B cell (primary cell): ENCODE results near the gene ABCC1. TPM values are rescaled to one million over a fixed set of nuclear protein-coding genes. Genes with fewer than 3 reads are reported as not detected.

Experiments
- ATAC-seq: fragments of 200-7000 bp; cut with Tn5 transposase; one replicate; pipeline ENCODE4 v1.10.0; 2021; ENCODE audit warnings: low read depth, mild to moderate bottlenecking, moderate number of reproducible peaks, moderate library complexity
- CTCF ChIA-PET: fragments of 350-600 bp; sonication (Branson Sonifier 250); formaldehyde crosslinking; loops from one replicate; lab custom pipeline; 2021; ENCODE audit warnings: antibody characterized with exemption, inconsistent platforms; lab: Charles Lee
- POLR2A ChIA-PET: fragments of 350-600 bp; sonication (Branson Sonifier 250); formaldehyde crosslinking; loops from one replicate; lab custom pipeline; 2021; ENCODE audit warnings: antibody characterized with exemption; lab: Charles Lee
- DNase-seq: peaks from one replicate; pipeline ENCODE4 v3.0.0; 2013
- H2AFZ ChIP-seq: 2 replicates; pipeline ENCODE4 v1.6.1; 2012; ENCODE audit warnings: mild to moderate bottlenecking, low read depth, low read length; ENCODE audit not compliant: insufficient read depth, poor library complexity, severe bottlenecking
- H3K27ac ChIP-seq, 2 donors: 1 replicate in 1 of 2; 2 replicates in 1 of 2; pipeline ENCODE4 v1.5.1; 2012 to 2013; ENCODE audit warnings: low read length in 2 of 2, mild to moderate bottlenecking in 2 of 2, moderate library complexity in 1 of 2
- H3K27me3 ChIP-seq, 4 experiments: fragments of 200-600 bp in 1 of 4; sonication (generic) in 1 of 4; replicated peaks in 1 of 4; 1 replicate in 2 of 4; 2 replicates in 2 of 4; pipeline versions ENCODE4 v1.6.1 to v1.7.0; 2013 to 2016; ENCODE audit warnings: low read length in 3 of 4, mild to moderate bottlenecking in 2 of 4, mixed read lengths in 1 of 4, moderate library complexity in 1 of 4; ENCODE audit not compliant: insufficient read depth in 4 of 4, control insufficient read depth in 3 of 4; ENCODE audit errors: control extremely low read depth in 1 of 4
- H3K36me3 ChIP-seq, 2 experiments: replicated peaks in 1 of 2; 1 replicate in 1 of 2; 2 replicates in 1 of 2; pipeline versions ENCODE4 v1.6.1 to v1.7.1; 2013; ENCODE audit warnings: low read length in 1 of 2; ENCODE audit not compliant: insufficient read depth in 2 of 2, control insufficient read depth in 1 of 2; ENCODE audit errors: control extremely low read depth in 1 of 2, extremely low read depth in 1 of 2
- H3K4me1 ChIP-seq, 2 donors: fragments of 200-600 bp in 1 of 2; sonication (generic) in 1 of 2; 1 replicate in 1 of 2; 2 replicates in 1 of 2; pipeline versions ENCODE4 v1.5.1 to v1.6.1; 2013 to 2017; ENCODE audit warnings: low read length in 2 of 2; ENCODE audit not compliant: control insufficient read depth in 2 of 2, insufficient read depth in 2 of 2
- H3K4me2 ChIP-seq: replicated peaks from 2 replicates; pipeline ENCODE3; 2012; ENCODE audit warnings: mild to moderate bottlenecking, low read depth, low read length; ENCODE audit not compliant: poor library complexity, severe bottlenecking
- H3K4me3 ChIP-seq, 5 experiments: fragments of 200-600 bp in 1 of 5; sonication (generic) in 1 of 5; 1 replicate in 3 of 5; 2 replicates in 2 of 5; pipeline versions ENCODE4 v1.5.1 to v1.7.0; 2011 to 2016; ENCODE audit warnings: low read length in 4 of 5, mild to moderate bottlenecking in 4 of 5, low read depth in 2 of 5, control low read depth in 1 of 5, moderate library complexity in 1 of 5; ENCODE audit not compliant: insufficient read depth in 1 of 5; ENCODE audit errors: control extremely low read depth in 1 of 5, extremely low read depth in 1 of 5
- H3K79me2 ChIP-seq: fragments of 200-600 bp; sonication (generic); one replicate; pipeline ENCODE4 v1.6.0; 2016; ENCODE audit warnings: low read length; ENCODE audit not compliant: control insufficient read depth, insufficient read depth
- H3K9ac ChIP-seq: fragments of 200-600 bp; sonication (generic); 2 replicates; pipeline ENCODE4 v1.6.1; 2017; ENCODE audit warnings: mild to moderate bottlenecking, low read length, moderate library complexity
- H3K9me3 ChIP-seq, 3 donors: one replicate each; pipeline versions ENCODE4 v1.6.1 to v1.7.1; 2013; ENCODE audit warnings: low read length in 2 of 3; ENCODE audit not compliant: control insufficient read depth in 2 of 3, insufficient read depth in 1 of 3; ENCODE audit errors: control extremely low read depth in 1 of 3
- H4K20me1 ChIP-seq: 2 replicates; pipeline ENCODE4 v1.6.0; 2012; ENCODE audit warnings: mild to moderate bottlenecking, low read length; ENCODE audit not compliant: insufficient read depth, control insufficient read depth, poor library complexity, severe bottlenecking
- H3K27ac Mint-ChIP-seq: one replicate; pipeline ENCODE4 v1.8.0; 2021; ENCODE audit warnings: mixed read lengths
- H3K27me3 Mint-ChIP-seq: one replicate; pipeline ENCODE4 v1.8.0; 2021; ENCODE audit warnings: mixed read lengths
- H3K4me1 Mint-ChIP-seq: one replicate; pipeline ENCODE4 v1.8.0; 2021; ENCODE audit warnings: mixed read lengths
- H3K4me3 Mint-ChIP-seq: one replicate; pipeline ENCODE4 v1.8.0; 2021; ENCODE audit warnings: mixed read lengths
- H3K9me3 Mint-ChIP-seq: one replicate; pipeline ENCODE4 v1.8.0; 2022; ENCODE audit warnings: mixed read lengths; ENCODE audit not compliant: insufficient read depth
- EZH2 ChIP-seq: IDR thresholded peaks from 2 replicates; pipeline ENCODE4 v1.6.1; 2012; ENCODE audit warnings: borderline replicate concordance, low read depth, mild to moderate bottlenecking, moderate library complexity, low read length; ENCODE audit not compliant: insufficient read depth, poor library complexity, severe bottlenecking
- WGBS: methylation state at CpG from one replicate; pipeline ENCODE4 v1.1.5; 2013; ENCODE audit warnings: missing lambda C conversion rate; ENCODE audit not compliant: insufficient coverage; 5-methylcytosine and 5-hydroxymethylcytosine counted together
- intact Hi-C: fragments of 100-400 bp; cut with micrococcal nuclease; formaldehyde crosslinking; loops from one replicate; pipeline ENCODE4 v1.10.0; 2022
- polyA plus RNA-seq: library from polyadenylated mRNA; depleted of rRNA; stranded (reverse); fragments of >200 nt; gene quantifications from 2 replicates; pipeline ENCODE4 v1.2.3, GENCODE V29; 2012
- total RNA-seq, 2 donors: library from RNA; stranded (reverse); fragments of 120-200 nt in 1 of 2; gene quantifications; 1 replicate in 1 of 2; 2 replicates in 1 of 2; pipeline versions ENCODE4 v1.2.3 to v1.2.4, GENCODE V29; 2013 to 2022
- TF ChIP-seq, protein P1 (sequence below): fragments of 200-600 bp; IDR thresholded peaks from one replicate; pipeline ENCODE4 v1.8.0; 2022; ENCODE audit warnings: antibody characterized with exemption, mild to moderate bottlenecking

Gene ABCC1
- total and polyA plus RNA-seq, 2 donors (not counting 1 experiment from before 2014, with no cell fraction given): 21.8 to 73.0 TPM

- Histone ChIP-seq H3K4me3 (no peak overlapping the region), H3K9ac (no peak overlapping the region), H3K9me3 (no peaks in the 10 kb centered on the region), H3K4me2 (no peak overlapping the region), H2AFZ (no peak overlapping the region), H4K20me1 (no peaks in the 10 kb centered on the region), H3K27me3 (no peaks in the 10 kb centered on the region), H3K79me2 (no peaks in the 10 kb centered on the region), H3K36me3 (peaks cover 4 to 41% of the 10 kb centered on the region in 2 experiments), H3K4me1 (peaks cover 12 to 19% of the 10 kb centered on the region in 2 donors), H3K27ac (no peak overlapping the region)
- no peak overlapping the region for H3K4me3 Mint-ChIP-seq
- peaks cover 41% of the 10 kb centered on the region for H3K4me1 Mint-ChIP-seq
- DNase-seq (no peak), ATAC-seq (no peak)
- H3K27ac Mint-ChIP-seq: no peak overlapping the region
- TF ChIP-seq, protein P1, sequence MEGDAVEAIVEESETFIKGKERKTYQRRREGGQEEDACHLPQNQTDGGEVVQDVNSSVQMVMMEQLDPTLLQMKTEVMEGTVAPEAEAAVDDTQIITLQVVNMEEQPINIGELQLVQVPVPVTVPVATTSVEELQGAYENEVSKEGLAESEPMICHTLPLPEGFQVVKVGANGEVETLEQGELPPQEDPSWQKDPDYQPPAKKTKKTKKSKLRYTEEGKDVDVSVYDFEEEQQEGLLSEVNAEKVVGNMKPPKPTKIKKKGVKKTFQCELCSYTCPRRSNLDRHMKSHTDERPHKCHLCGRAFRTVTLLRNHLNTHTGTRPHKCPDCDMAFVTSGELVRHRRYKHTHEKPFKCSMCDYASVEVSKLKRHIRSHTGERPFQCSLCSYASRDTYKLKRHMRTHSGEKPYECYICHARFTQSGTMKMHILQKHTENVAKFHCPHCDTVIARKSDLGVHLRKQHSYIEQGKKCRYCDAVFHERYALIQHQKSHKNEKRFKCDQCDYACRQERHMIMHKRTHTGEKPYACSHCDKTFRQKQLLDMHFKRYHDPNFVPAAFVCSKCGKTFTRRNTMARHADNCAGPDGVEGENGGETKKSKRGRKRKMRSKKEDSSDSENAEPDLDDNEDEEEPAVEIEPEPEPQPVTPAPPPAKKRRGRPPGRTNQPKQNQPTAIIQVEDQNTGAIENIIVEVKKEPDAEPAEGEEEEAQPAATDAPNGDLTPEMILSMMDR: no peak
- TF ChIP-seq EZH2: no peak
- WGBS: 94% methylated on average over 4 of the region's 4 CpGs
- H3K9me3 Mint-ChIP-seq: no peaks in the 10 kb centered on the region
- no peaks in the 10 kb centered on the region for H3K27me3 Mint-ChIP-seq
- ChIA-PET CTCF (no interaction called here), POLR2A (no interaction called here)
- intact Hi-C loops: no loop called here
Measured at GRCh38 chr16:16099320-16099719, 149.9 kb downstream of the ABCC1 start.

GRCh38 chr16:16100631-16101030, 151.2 kb downstream of the ABCC1 start:
- H3K9ac ChIP-seq: peak overlapping the region; percentile 35
- ChIA-PET CTCF (no interaction called here), POLR2A (no interaction called here)
- H3K27me3 ChIP-seq: no peaks in the 10 kb centered on the region
- ATAC-seq: peak; percentile 63
- H2AFZ ChIP-seq: no peak overlapping the region
- H3K4me2 ChIP-seq: peak overlapping the region; percentile 52
- H3K36me3 ChIP-seq: peaks cover 4 to 35% of the 10 kb centered on the region in 2 experiments
- TF ChIP-seq, protein P1: no peak
- no peak for TF ChIP-seq EZH2
- Mint-ChIP-seq H3K27ac (peak overlapping the region; percentile 68), H3K9me3 (no peaks in the 10 kb centered on the region), H3K4me1 (peaks cover 48% of the 10 kb centered on the region), H3K27me3 (no peaks in the 10 kb centered on the region), H3K4me3 (peak overlapping the region; percentile 49)
- H3K9me3 ChIP-seq: no peaks in the 10 kb centered on the region
- no peaks in the 10 kb centered on the region for H3K79me2 ChIP-seq
- peak overlapping the region in 1 of 5 experiments; percentile 24 for H3K4me3 ChIP-seq
- H3K4me1 ChIP-seq: peaks cover 12 to 24% of the 10 kb centered on the region in 2 donors
- DNase-seq: peak; percentile 27
- 30% methylated on average over 2 of the region's 8 CpGs for WGBS
- intact Hi-C loops: no loop called here
- H3K27ac ChIP-seq: peak overlapping the region in 1 of 2 donors; percentile 10
- no peaks in the 10 kb centered on the region for H4K20me1 ChIP-seq
